ACHN (cell line): ENCODE data around the gene ABCA4.

Experiments
- DNase-seq: peaks from one replicate; pipeline ENCODE4 v3.0.0-alpha.2; 2015
- in situ Hi-C: cut with HindIII; loops from 2 replicates; pipeline ENCODE4 v1.10.0; 2017; ENCODE audit warnings: low sequenced_read_pairs, low pct_ligation_motif_present, low pct_unique_long_range_greater_than_20kb

The ABCA4 gene

GRCh38 chr1:94109478-94109877, 11.5 kb downstream of the ABCA4 start:
- no peak for DNase-seq
- in situ Hi-C loops, result no loop called here

DNA sequence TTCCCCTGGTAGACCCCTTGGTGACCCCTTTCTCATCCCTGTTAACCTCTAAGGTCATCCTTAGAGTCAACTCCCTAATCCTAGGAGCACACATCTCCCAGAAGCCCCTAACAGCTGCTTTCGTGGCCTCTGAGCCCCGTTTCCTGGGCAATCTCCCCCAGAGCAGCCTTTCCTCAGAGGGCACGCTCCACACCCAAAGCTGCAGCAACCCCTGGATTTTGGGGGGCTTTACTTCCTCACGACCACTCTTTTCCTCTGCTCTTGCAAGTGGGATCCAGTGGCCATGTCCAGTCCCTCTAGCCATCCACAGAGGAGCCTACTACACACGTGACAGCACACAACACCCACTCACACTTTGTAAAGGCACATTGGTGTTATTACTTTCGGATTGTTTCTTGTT, 13.8 kb downstream of the ABCA4 start:
- in situ Hi-C loops, result no loop called here
- DNase-seq, result no peak

GRCh38 chr1:94106716-94107115, 14.2 kb downstream of the ABCA4 start:
- DNase-seq, result peak; percentile 50
- in situ Hi-C loops, result no loop called here

DNA sequence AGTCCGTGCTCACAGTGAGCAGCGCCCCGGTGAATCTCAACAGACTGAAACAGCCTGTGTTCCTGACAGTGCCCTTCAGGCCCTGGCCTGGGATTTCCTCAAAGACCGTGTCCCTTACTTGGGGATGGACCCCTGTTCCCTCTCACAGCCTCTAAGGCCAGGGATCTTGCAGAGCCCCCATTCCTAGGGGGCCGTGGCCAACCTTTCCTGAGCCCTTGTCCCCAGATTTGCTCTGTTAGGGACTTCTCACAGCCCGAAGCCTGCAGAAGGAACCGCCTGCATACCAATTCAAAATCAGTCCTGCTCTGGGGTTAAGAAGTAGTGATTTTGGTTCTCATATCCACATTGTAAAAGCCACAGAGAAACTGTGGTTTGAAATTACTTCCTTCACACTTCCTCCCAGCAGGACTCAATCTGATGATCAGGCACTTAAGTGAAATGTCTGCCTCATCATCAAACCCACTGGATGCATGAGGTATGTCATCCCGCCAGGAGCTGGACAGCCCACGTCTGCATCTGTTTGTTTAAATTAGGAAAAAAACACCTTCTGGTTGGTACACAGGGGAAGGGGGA, 14.9 kb downstream of the ABCA4 start:
- DNase-seq, result peak; percentile 18
- in situ Hi-C loops, result no loop called here

DNA sequence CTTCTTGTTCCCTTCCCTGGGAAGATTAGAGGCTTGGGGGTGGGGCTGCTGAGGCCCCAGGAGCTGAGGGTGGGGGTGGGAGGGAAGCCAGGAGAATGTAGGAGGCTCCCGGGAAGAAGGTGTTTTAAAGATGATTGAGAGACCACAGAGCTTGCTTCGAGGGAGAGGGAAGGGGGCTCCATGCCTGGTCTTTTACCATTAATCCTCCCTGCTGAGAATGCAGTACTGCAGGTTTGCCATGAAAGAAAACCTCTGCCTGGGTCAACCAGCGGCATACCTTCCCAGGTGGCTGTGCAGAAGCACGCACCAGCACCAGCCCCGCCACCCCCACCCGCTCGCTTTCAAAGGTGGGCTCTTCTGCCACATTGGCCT, 15.4 kb downstream of the ABCA4 start:
- DNase-seq, result no peak
- in situ Hi-C loops, result no loop called here

GRCh38 chr1:94104776-94105580, 16.0 kb downstream of the ABCA4 start:
- no peak for DNase-seq
- in situ Hi-C loops, result no loop called here

- in situ Hi-C loops, result no loop called here
- DNase-seq, result no peak
Measured at GRCh38 chr1:94104127-94104684, 16.7 kb downstream of the ABCA4 start.

DNA sequence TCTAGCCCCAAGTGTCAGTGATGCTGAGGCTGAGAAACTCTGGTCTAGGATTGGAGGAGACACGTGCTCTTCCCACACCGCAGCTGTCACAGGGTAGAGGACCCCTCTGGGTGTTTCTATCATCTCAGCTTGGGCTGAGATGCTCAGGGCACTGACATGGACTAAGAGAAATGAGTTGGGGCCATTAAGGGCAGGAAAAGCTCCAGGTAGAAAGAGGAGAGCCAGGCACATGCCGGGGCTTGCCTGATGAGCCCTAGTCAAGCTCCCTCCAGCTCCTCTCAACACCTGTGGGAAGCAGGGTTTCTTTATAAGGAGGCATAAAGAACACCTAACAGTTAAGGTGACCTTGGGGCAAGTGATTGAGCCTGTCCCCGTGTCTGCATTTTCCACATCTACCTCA, 17.3 kb downstream of the ABCA4 start:
- no peak for DNase-seq
- in situ Hi-C loops, result no loop called here

DNA sequence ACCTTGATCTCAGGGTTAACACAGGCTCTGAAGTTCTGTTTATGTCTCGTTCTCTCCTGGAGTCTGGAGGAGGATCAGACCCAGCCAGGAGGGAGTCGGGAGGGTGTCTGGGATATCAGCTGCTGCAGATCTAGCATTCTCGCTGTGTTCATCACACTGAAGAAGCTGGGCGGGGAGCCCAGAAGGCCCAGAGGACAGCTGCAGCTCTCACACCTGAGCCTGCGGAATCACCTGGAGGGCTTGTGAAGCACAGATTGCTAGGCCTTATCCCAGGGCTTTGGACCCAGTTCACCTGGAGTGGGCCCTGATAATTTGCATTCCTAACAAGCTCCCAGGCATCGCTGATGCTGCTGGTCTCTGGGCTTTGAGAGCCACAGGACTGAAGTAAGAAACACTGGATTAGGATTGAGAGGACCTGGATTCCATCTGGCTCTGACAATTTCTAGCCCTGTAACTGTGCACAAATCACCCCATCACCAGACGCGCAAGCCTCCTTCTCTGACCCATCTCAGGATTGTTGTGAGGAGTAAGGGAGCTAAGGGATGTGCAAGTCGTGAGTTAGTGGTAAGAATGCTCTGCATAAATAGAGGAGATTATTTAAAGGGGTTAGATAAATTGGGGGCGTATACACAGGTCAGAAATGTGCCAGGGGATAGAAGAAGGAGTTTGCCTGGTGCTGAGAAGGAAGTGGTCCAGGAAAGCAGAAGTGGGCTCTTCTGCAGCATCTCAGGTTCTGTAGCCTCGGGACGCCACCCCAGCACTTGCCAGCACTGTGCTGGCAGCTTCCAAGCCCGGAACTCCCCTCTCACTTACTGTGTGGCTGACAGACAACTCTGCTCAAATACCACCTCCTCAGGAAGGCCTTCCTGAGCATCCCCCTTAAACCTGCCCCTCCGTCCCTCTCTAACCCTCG, 19.1 kb downstream of the ABCA4 start:
- DNase-seq, result no peak
- in situ Hi-C loops, result no loop called here

DNA sequence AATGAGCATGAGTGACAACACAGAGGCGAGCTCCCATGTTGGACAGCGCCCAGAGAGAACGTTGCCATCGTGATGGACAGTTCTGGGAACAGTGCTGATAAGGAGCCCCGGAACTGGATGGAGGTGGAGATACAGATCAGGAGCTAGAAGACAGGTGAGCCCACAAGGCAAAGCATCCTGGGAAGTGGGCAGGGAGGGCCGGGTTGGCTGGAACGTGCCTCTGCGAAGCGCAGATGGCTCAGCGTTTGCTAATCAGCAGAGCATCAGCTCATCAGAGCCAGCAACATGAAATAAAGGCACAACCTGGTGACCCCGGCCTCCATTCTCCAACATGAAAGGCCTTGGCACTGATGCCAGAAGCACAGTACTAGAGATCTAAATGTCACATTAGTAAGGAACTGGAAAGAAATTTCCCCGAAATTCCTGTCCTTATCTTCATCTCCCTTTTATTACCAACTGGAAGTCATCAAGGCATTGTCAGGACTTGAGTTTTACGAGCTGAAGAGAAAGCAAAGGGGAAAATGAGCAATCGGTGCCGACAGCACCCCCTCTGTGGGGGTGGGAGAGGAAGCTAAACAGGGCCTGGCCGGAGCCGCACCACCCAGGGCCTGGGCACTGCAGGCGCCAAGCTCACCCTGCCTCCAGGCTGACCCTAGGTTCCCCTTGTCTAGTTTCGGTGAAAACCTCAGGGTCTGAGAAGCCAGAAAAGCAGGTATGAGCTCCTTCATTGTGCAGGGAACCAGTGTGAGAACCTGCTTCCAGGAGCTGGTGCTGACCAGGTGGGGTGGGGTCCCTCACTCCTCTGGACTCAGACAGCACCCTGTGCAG, 19.9 kb downstream of the ABCA4 start:
- no peak for DNase-seq
- in situ Hi-C loops, result no loop called here

GRCh38 chr1:94100129-94100784, 20.7 kb downstream of the ABCA4 start:
- in situ Hi-C loops, result no loop called here
- no peak for DNase-seq

- no peak for DNase-seq
- in situ Hi-C loops, result no loop called here
Measured at GRCh38 chr1:94099303-94099702, 21.6 kb downstream of the ABCA4 start.

DNA sequence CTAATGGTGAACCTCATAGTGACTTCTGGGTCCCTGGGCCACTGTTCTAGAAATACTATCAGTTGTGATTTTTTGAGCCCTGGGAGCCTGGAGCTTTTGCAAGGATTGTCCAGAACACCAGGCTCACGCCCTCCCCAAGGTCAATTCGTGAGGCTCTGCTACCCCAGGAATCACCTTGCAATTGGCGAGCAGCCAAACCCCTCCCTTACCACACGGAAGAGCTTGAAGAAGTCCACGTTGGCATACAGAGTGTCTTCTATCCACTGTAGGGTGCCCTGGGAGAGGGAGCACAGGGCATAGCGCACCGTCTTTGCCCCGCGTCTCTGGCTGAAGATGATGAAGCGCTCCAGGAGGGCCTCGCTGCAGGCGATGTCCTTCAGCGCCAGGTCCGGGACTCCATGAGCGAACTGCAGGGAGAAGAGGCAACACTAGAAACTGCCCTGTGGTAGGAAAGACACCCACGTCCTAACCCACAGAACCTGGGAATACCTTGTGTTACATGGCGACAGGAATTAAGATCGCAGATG, 22.3 kb downstream of the ABCA4 start:
- no peak for DNase-seq
- in situ Hi-C loops, result no loop called here

DNA sequence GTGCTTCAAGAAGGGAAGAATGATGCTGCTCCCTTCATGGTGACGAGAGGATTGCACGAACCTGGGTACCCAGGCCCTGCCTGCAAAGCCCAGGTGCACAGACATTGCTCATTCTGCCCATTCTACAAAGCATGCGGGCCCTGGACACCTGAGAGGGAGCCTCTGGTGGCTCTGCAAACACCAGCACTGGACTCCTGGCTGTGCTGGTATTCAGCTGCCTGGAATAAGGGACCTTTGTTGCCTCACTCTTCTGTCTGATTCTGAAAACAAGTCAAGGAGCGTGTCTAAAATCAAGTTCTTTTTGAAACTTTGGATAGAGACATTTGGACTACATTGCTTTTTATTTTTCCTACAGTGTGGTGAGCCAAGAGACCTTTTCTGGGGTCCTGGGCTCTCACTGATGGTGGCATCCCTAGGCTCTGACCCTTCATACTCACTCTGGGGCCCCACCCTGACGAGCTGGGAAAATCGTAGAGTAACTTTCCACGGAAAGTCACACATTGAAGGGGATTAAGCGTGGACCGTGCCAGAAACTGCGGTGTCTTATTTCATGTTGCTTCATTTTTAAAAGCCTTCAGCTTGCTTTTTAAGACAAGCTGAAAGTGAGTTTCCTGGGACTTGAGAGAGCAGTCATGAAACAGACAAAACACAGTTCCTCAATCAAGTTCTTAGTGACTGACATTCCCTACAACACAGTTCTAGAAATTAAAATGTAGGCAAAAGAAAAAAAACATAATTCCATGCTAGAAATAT, 24.0 kb downstream of the ABCA4 start:
- in situ Hi-C loops, result no loop called here
- DNase-seq, result no peak

GRCh38 chr1:94095744-94096469, 25.0 kb downstream of the ABCA4 start:
- DNase-seq, result no peak

GRCh38 chr1:94095112-94095637, 25.8 kb downstream of the ABCA4 start:
- in situ Hi-C loops, result no loop called here
- no peak for DNase-seq

More at GRCh38 chr1:94095744-94096469, 25.0 kb downstream of the ABCA4 start:
- in situ Hi-C loops, result no loop called here
